ENCODE data around the gene PADI1.

DNA sequence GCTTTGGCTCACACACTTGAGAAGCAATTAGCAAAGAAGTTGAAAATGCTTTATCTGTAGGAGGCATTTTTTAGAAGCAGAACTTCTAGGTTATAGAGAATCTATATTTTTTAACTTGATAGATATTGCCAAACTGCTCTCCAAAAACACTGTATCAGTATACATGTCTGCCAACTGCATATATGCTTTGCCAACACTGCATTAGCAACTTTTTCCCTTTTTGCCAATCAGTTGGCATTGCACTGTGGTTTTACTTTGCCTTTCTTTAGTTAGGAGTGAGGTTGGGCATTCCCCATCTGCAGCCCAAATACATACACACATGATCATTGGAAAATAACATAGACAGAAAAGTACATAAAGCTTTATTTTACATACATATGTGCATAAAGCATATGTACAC is 59.0 kb downstream of the PADI1 start:
- TF ChIP-seq POLR2A (IDR thresholded peaks at IDR 0.05) = no peak
- TF ChIP-seq, protein P1, sequence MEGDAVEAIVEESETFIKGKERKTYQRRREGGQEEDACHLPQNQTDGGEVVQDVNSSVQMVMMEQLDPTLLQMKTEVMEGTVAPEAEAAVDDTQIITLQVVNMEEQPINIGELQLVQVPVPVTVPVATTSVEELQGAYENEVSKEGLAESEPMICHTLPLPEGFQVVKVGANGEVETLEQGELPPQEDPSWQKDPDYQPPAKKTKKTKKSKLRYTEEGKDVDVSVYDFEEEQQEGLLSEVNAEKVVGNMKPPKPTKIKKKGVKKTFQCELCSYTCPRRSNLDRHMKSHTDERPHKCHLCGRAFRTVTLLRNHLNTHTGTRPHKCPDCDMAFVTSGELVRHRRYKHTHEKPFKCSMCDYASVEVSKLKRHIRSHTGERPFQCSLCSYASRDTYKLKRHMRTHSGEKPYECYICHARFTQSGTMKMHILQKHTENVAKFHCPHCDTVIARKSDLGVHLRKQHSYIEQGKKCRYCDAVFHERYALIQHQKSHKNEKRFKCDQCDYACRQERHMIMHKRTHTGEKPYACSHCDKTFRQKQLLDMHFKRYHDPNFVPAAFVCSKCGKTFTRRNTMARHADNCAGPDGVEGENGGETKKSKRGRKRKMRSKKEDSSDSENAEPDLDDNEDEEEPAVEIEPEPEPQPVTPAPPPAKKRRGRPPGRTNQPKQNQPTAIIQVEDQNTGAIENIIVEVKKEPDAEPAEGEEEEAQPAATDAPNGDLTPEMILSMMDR (IDR thresholded peaks at IDR 0.05) = no peak
